GM13977 (cell line): ENCODE data around the gene LOXHD1.

Experiments used
- DNase-seq: peaks from one replicate; pipeline ENCODE4 v3.0.0; 2012; ENCODE audit warnings: low spot score
- in situ Hi-C: fragments of 300-500 bp; cut with MboI; formaldehyde crosslinking; loops from one replicate; pipeline ENCODE4 v1.12.0; 2022; ENCODE audit warnings: low sequenced_read_pairs, low pct_unique_long_range_greater_than_20kb, mixed read lengths, inconsistent platforms; ENCODE audit not compliant: unreplicated experiment
- TF ChIP-seq, protein P1 (sequence below): IDR thresholded peaks from 2 replicates; pipeline ENCODE4 v1.5.1; 2012; ENCODE audit warnings: mild to moderate bottlenecking, control low read depth; ENCODE audit not compliant: insufficient read depth; ENCODE audit errors: extremely low read depth, missing control alignments

LOXHD1 gene

GRCh38 chr18:46477425-46478011, 179.5 kb downstream of the LOXHD1 start:
- in situ Hi-C loops, result loop anchor here (25.0 kb wide), 1 partner anchor 190 kb away; no protein-coding TSS in a partner anchor
- TF ChIP-seq, protein P1, sequence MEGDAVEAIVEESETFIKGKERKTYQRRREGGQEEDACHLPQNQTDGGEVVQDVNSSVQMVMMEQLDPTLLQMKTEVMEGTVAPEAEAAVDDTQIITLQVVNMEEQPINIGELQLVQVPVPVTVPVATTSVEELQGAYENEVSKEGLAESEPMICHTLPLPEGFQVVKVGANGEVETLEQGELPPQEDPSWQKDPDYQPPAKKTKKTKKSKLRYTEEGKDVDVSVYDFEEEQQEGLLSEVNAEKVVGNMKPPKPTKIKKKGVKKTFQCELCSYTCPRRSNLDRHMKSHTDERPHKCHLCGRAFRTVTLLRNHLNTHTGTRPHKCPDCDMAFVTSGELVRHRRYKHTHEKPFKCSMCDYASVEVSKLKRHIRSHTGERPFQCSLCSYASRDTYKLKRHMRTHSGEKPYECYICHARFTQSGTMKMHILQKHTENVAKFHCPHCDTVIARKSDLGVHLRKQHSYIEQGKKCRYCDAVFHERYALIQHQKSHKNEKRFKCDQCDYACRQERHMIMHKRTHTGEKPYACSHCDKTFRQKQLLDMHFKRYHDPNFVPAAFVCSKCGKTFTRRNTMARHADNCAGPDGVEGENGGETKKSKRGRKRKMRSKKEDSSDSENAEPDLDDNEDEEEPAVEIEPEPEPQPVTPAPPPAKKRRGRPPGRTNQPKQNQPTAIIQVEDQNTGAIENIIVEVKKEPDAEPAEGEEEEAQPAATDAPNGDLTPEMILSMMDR, result no peak
- DNase-seq, result no peak

GRCh38 chr18:46475390-46475752, 181.6 kb downstream of the LOXHD1 start:
- TF ChIP-seq, protein P1, result no peak
- in situ Hi-C loops, result loop anchor here (25.0 kb wide), 1 partner anchor 188 kb away; no protein-coding TSS in a partner anchor
- no peak for DNase-seq

DNA sequence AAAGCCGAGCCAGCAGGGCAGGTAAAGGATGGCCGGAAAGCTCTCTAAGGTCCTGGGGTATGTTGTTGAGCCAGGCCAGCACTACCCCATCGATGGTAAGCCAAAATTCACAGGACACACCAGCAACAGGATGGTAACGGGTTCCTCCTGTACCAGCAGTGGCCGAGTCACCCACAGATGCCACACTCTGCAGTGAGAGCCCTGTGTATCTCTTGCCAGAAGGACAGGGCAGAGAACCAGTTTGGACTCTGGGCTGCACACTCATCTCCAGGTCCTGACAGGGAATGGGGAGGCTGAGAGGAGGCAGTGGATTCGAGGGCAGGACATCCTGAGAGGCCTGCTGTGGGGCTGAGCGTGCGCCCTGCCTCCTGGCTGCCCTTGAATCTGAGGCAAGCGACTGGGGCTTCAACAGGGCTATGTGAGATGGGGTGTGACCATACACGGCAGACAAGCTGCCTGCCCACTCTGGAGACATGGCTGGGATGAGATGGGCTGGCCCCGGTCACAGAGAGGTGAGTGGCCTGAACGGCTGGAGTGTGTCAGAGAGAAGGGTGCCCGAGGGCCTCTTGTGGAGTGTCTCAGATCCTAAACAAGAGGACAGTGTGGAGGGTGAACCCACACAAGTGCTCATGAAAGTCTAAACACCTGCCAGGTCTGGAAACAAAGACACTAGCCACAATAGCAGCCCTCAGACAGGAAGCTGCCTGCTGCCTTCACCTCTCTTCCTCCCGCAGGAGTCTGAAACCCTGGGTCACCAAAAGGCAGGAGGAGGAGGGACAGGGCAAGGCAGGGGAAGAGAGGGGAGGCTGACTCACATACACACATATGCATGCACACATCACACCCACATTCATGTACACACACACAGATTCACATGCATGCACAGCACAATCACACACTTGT, 182.3 kb downstream of the LOXHD1 start:
- in situ Hi-C loops, result loop anchor here (25.0 kb wide), 1 partner anchor 187 kb away; no protein-coding TSS in a partner anchor
- TF ChIP-seq, protein P1, result no peak
- no peak for DNase-seq

DNA sequence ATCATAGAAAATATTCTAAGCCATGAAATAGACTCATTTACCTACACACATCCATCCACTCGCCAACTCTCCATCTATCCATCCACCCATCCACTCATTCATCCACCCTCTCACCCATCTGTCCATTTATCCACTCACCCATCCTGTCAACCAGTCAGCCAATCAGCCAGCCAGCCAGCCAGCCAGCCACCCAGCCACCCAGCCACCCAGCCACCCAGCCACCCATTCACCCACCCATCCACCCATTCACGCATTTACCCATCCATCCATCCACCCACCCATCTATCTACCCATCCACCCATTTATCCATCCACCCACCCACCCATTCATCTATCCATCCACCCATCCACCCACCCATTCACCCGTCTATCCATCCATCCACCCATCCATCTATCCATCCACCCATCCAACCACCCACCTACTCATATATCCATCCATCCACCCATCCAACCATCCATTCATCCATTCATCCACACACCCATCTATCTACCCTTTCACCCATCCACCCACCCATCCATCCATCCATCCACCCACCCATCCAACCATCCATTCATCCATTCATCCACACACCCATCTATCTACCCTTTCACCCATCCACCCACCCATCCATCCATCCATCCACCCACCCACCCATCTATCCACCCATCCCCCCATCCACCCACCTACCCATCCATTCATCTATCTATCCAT, 185.1 kb downstream of the LOXHD1 start:
- TF ChIP-seq, protein P1, result no peak
- in situ Hi-C loops, result no loop called here
- DNase-seq, result no peak

- in situ Hi-C loops, result no loop called here
Measured at GRCh38 chr18:46470714-46471113, 186.3 kb downstream of the LOXHD1 start.

GRCh38 chr18:46469186-46469915, 187.7 kb downstream of the LOXHD1 start:
- in situ Hi-C loops, result no loop called here
- DNase-seq, result no peak
- TF ChIP-seq, protein P1, result no peak

More at GRCh38 chr18:46470714-46471113, 186.3 kb downstream of the LOXHD1 start:
- DNase-seq, result no peak
- TF ChIP-seq, protein P1, result no peak
